Measurements from ENCODE around the gene GAREM1.
A peak's percentile ranks its signal among the peaks of the same experiment; 100 is the strongest.

GAREM1 gene

GRCh38 chr18:32381761-32382160, 88.9 kb downstream of the GAREM1 start:
- H3K4me3 ChIP-seq (ENCODE audit: low read depth, low read length): no peak overlapping the region

GRCh38 chr18:32380559-32380958, 90.1 kb downstream of the GAREM1 start:
- peak; percentile 42 for DNase-seq (ENCODE audit: low read depth)
- peak; percentile 46 for TF ChIP-seq CTCF (conservative IDR thresholded peaks at IDR 0.05; ENCODE audit: low read depth, low read length)
- no peak overlapping the region for H3K4me3 ChIP-seq (ENCODE audit: low read depth, low read length)

More at GRCh38 chr18:32381761-32382160, 88.9 kb downstream of the GAREM1 start:
- TF ChIP-seq CTCF (conservative IDR thresholded peaks at IDR 0.05; ENCODE audit: low read depth, low read length): no peak
- no peak for DNase-seq (ENCODE audit: low read depth)

- peak; percentile 50 for DNase-seq (ENCODE audit: low read depth)
- TF ChIP-seq CTCF (conservative IDR thresholded peaks at IDR 0.05; ENCODE audit: low read depth, low read length): no peak
- no peak overlapping the region for H3K4me3 ChIP-seq (ENCODE audit: low read depth, low read length)
These were observed 90.8 kb downstream of the GAREM1 start for GRCh38 chr18:32379891-32380290.

- DNase-seq (ENCODE audit: low read depth): peak; percentile 85
- no peak overlapping the region for H3K4me3 ChIP-seq (ENCODE audit: low read depth, low read length)
- no peak for TF ChIP-seq CTCF (conservative IDR thresholded peaks at IDR 0.05; ENCODE audit: low read depth, low read length)
These were observed 92.0 kb downstream of the GAREM1 start for GRCh38 chr18:32378705-32379104.

GRCh38 chr18:32373995-32374394, 96.7 kb downstream of the GAREM1 start:
- peak; percentile 80 for DNase-seq (ENCODE audit: low read depth)
- no peak for TF ChIP-seq CTCF (conservative IDR thresholded peaks at IDR 0.05; ENCODE audit: low read depth, low read length)
- H3K4me3 ChIP-seq (ENCODE audit: low read depth, low read length): no peak overlapping the region

GRCh38 chr18:32373505-32373904, 97.2 kb downstream of the GAREM1 start:
- TF ChIP-seq CTCF (conservative IDR thresholded peaks at IDR 0.05; ENCODE audit: low read depth, low read length): no peak
- no peak for DNase-seq (ENCODE audit: low read depth)
- no peak overlapping the region for H3K4me3 ChIP-seq (ENCODE audit: low read depth, low read length)

- DNase-seq (ENCODE audit: low read depth): no peak
- no peak overlapping the region for H3K4me3 ChIP-seq (ENCODE audit: low read depth, low read length)
- TF ChIP-seq CTCF (conservative IDR thresholded peaks at IDR 0.05; ENCODE audit: low read depth, low read length): no peak
These were observed 98.2 kb downstream of the GAREM1 start for GRCh38 chr18:32372381-32373061.

Data from choroid plexus epithelial cell (primary cell).